HEK293T (cell line): Measurements from ENCODE around the gene RHOJ.

Source experiments
- BHLHE40 ChIP-seq: fragments of 450-650 bp; IDR thresholded peaks from 2 replicates; pipeline ENCODE4 v1.6.1; 2016; ENCODE audit warnings: mild to moderate bottlenecking, moderate library complexity, borderline replicate concordance
- CTBP1 ChIP-seq: fragments of 450-650 bp; IDR thresholded peaks from 2 replicates; pipeline ENCODE4 v1.6.1; 2016; ENCODE audit warnings: borderline replicate concordance
- ELF4 ChIP-seq: fragments of 450-650 bp; IDR thresholded peaks from 2 replicates; pipeline ENCODE4 v1.6.1; 2017; ENCODE audit warnings: antibody characterized with exemption
- FOXM1 ChIP-seq: fragments of 450-650 bp; IDR thresholded peaks from 2 replicates; pipeline ENCODE4 v1.6.1; 2017; ENCODE audit warnings: mild to moderate bottlenecking, borderline replicate concordance
- LEF1 ChIP-seq: fragments of 450-650 bp; IDR thresholded peaks from 2 replicates; pipeline ENCODE4 v1.6.1; 2017; ENCODE audit warnings: mild to moderate bottlenecking, borderline replicate concordance
- SUZ12 ChIP-seq: fragments of 450-650 bp; IDR thresholded peaks from 2 replicates; pipeline ENCODE4 v1.6.1; 2016; ENCODE audit warnings: mild to moderate bottlenecking
- TARDBP ChIP-seq: fragments of 450-650 bp; IDR thresholded peaks from 2 replicates; pipeline ENCODE4 v1.6.1; 2016
- TF ChIP-seq, protein P1 (sequence below): fragments of 450-650 bp; IDR thresholded peaks from 2 replicates; pipeline ENCODE4 v1.6.1; 2016

DNA sequence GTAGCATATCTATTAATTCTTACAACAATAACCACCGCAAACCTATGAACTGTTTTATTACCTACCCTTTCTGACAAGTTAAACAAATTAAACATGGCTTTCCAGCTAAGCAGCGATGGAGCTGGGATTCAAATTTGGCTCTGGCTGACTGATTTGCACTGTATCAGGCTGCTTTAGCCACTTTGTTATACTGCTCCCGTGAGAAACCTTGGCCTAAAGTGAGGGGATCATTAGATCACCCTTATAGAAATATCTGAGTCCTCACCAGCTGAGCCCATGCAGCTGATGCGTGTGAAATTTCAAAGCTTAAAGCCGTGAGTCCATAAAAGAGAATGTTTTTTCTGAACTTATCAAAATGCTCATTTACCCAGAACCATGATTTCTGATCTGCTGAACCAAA is 122.6 kb downstream of the RHOJ start:
- TF ChIP-seq BHLHE40 (no peak), LEF1 (no peak), CTBP1 (no peak), ELF4 (no peak), FOXM1 (no peak), SUZ12 (no peak), TARDBP (no peak)
- TF ChIP-seq, protein P1, sequence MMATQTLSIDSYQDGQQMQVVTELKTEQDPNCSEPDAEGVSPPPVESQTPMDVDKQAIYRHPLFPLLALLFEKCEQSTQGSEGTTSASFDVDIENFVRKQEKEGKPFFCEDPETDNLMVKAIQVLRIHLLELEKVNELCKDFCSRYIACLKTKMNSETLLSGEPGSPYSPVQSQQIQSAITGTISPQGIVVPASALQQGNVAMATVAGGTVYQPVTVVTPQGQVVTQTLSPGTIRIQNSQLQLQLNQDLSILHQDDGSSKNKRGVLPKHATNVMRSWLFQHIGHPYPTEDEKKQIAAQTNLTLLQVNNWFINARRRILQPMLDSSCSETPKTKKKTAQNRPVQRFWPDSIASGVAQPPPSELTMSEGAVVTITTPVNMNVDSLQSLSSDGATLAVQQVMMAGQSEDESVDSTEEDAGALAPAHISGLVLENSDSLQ = no peak
